HG03196 (cell line): ENCODE data around the gene OR2A5.
"Not testable (repeated sequence)": the region's sequence is repeated elsewhere in the genome, so short reads cannot be mapped to it uniquely, and the experiment has no call there.

ENCODE experiments used
- ATAC-seq: cut with Tn5 transposase; IDR thresholded peaks from one replicate; pipeline ENCODE4 v1.9.1; 2021; ENCODE audit not compliant: unreplicated experiment

Gene OR2A5

GRCh38 chr7:144032985-144033709 lies 15.6 kb upstream of the OR2A5 start:
- ATAC-seq = no peak

DNA sequence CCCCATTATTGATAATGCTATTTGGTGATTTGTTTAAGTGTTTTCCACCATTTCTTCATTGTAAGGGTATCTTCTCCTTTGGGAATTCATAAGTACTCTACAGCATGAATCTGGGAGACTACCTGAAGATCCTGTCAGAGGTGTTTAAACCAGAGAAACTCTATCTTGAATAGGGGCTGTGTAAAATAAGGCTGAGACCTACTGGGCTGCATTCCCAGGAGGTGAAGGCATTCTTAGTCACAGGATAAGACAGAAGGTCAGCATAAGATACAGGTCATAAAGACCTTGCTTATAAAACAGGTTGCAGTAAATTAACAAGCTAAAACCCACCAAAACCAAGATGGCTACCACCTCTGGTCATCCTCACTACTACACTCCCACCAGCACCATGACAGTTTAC lies 13.4 kb upstream of the OR2A5 start:
- ATAC-seq = no peak

- ATAC-seq = no peak
These were observed 12.4 kb upstream of the OR2A5 start for GRCh38 chr7:144036302-144036885.

DNA sequence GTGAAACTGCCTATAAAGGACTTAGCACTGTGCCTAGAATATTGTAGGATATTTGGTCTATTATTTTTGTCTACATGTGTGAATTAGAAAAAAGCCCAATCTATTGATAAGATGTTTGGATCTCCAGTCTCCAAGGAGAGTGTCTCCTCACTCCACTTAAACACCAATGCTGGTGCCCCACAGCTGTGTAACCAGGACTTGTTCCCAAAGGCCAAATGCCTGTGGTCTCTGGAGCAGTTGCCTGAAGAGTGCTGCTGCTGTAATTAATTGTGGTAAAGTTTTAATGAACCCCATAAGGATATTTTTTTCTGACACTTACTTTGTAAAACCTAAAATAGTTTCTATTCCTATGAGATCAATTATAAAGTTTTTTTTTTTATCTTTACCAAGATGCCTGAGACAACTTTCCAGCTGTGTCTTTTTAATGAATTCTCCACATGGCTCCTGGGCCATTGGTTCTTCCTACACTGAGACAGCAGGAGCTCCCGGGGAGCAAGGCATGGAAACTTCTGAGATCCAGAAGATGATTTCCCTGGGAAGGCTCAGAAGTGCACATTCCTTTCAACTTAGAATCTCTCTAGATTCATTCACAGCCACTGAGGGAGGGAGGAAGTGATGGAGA lies 11.2 kb upstream of the OR2A5 start:
- ATAC-seq = no peak

GRCh38 chr7:144038887-144039286 lies 9.9 kb upstream of the OR2A5 start:
- no peak for ATAC-seq

DNA sequence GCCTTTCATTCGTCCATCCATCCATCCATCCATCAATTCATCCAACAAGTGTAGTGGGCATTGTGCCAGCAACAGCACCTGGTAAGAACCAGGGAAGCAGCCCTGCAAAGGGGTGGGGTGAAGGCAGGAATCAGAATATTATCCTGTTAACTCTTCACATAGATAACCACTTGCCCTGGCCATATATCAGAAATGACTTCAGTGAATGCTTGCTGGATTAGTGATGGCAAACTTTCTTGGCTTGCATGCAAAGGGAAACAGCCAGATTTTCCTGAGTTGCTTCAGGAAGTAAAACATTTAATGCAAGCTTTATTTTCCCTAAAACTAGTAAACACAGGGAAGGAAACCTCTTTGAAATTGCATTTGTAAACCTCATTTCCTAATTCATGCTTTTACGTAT lies 743 bp downstream of the OR2A5 start:
- no peak for ATAC-seq

- no peak for ATAC-seq
These were observed 1.3 kb downstream of the OR2A5 start for GRCh38 chr7:144050093-144050492.

- ATAC-seq = not testable (repeated sequence)
These were observed 2.1 kb downstream of the OR2A5 start for GRCh38 chr7:144050884-144051283.

- ATAC-seq = no peak
These were observed 9.2 kb downstream of the OR2A5 start for GRCh38 chr7:144057954-144058353.

GRCh38 chr7:144063710-144064109 lies 15.0 kb downstream of the OR2A5 start:
- no peak for ATAC-seq

- ATAC-seq = no peak
These were observed 20.8 kb downstream of the OR2A5 start, which contains the start of gene OR2A25 for GRCh38 chr7:144069511-144069910. OR2A25 (plus strand) TSS chr7:144069811; CDS start chr7:144074220, 4,409 bp downstream.

- ATAC-seq = no peak
These were observed 21.2 kb downstream of the OR2A5 start for GRCh38 chr7:144069953-144070352.

- no peak for ATAC-seq
These were observed 25.6 kb downstream of the OR2A5 start for GRCh38 chr7:144074374-144074773.

DNA sequence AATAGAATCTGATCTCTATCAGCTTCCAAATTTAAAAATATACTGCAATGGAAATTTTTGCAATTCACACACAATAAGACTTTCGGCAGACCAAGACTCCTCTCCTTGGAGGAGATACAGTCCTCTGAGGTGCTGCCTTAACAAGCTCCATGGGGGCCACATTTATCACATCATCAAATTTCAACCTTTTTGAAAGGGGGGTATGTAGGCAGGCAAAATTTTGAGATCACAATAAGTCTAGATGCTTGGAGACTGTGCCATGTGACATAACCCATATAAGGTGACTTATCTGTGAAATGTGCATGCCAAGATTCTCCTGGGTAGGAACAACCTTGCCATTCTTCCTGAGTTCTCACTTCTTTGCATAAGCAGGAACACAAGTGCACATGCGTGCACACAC lies 37.2 kb downstream of the OR2A5 start, which contains the start of gene OR2A12:
Gene OR2A12, plus strand, starts transcription at position 301 of the 400 bp plus-strand sequence. CDS start 8,830 bp downstream, outside the sequence.
- no peak for ATAC-seq

DNA sequence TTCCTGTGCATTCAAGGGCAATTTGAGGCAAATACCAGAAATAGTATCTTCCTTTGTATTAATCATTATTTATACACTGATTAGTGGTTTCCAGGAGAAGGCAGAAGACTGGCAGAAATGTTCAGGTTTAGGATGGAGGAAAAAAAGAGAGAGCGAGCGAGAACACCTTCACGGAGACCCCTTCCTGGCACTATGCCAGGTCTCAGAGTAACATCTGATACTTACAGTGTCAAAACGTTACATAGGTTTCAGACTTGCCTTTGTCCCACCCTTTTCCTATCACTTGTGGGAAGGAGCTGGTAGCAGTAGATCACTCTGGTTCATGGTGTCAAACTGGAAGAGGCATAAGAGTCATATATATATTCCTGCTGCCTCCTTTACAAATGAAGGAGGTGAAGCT lies 38.0 kb downstream of the OR2A5 start:
- no peak for ATAC-seq

DNA sequence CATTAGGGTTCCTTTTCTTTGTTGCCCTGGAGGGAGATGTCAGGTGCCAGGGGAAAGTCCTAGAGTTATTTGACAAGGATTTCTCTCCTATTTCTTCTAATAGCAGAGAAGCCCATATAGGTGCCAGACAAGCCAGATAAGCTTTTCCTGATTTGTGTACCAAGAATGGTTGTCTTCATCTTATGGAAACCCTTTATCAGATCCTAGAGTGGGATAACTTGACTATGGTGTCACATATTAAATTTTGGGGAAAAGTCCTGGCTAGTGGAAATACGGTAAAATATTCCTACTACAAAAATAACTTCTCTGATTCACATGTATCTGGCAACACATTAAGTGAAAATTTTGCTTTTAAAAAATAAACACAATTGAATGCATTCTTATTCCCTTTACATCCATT lies 38.5 kb downstream of the OR2A5 start:
- no peak for ATAC-seq

DNA sequence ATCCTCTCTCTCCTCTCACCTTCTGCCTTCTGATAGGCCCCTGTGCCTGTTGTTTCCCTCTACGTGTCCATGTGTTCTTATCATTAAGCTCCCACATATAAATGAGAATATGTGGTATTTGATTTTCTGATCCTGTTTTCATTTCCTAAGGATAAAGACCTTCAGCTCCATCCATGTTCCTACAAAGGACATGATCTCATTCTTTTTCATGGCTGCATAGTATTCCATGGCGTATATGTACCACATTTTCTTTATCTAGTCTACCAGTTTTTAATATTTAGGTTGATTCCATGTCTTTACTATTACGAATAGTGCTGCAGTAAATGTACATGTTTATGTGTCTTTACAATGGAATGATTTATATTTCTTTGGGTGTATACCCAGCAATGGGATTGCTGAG lies 41.9 kb downstream of the OR2A5 start:
- ATAC-seq = no peak

DNA sequence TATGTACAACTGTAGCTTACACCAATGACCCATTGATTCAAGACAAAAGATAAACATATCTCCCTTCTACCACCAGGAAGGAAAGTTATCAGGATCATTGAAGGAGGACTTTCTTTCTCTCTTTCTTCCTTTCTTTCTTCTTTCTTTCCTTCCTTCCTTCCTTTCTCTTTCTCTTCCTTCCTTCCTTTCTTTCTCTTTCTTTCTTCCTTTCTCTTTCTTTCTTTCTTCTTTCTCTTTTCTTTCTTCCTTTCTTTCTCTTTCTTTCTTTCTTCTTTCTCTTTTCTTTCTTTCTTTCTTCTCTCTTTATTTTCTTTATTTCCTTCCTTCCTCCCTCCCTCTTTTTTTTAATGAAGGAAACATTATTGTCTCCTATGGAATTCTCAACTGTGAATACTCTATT lies 50.0 kb downstream of the OR2A5 start:
- ATAC-seq = no peak

GRCh38 chr7:144100607-144101006 lies 51.9 kb downstream of the OR2A5 start:
- no peak for ATAC-seq

GRCh38 chr7:144102041-144102440 lies 53.3 kb downstream of the OR2A5 start:
- no peak for ATAC-seq

- no peak for ATAC-seq
These were observed 56.5 kb downstream of the OR2A5 start for GRCh38 chr7:144105211-144105610.
